Stomach (tissue), 4 donors: ENCODE results near the gene EML2.

Source experiments
- POLR2A ChIP-seq, 4 donors: fragments of 450-650 bp; IDR thresholded peaks; one replicate each; pipeline ENCODE4 v1.6.1; 2016; ENCODE audit warnings: antibody characterized with exemption in 4 of 4, control low read depth in 2 of 4, mild to moderate bottlenecking in 1 of 4, moderate library complexity in 1 of 4
- TF ChIP-seq, protein P1 (sequence below), 7 experiments: fragments of 450-650 bp in 4 of 7; fragments of 200-600 bp in 3 of 7; sonication (generic) in 3 of 7; IDR thresholded peaks; one replicate each; pipeline ENCODE4 v1.5.1; 2016 to 2019; ENCODE audit warnings: antibody characterized with exemption in 7 of 7, control low read depth in 2 of 7, mild to moderate bottlenecking in 1 of 7

DNA sequence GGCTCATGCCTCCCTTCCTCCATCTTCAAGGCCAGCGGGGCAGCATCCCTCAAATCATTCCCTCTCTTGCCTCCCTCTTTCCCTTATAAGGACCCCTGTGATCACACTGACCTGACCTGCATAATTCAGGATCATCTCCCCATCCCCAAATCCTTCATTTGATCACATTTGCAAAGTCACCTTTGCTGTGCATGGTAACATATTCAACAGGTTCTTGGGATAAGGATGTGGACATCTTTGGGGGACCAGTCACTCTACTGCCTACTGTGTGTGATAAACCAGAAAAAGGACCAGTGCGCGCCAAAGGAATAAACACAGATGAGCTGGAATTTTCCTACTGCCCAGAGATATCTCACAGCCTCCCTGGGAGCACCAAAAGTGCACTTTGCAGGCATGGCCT is 62.5 kb downstream of the EML2 start:
- TF ChIP-seq, protein P1, sequence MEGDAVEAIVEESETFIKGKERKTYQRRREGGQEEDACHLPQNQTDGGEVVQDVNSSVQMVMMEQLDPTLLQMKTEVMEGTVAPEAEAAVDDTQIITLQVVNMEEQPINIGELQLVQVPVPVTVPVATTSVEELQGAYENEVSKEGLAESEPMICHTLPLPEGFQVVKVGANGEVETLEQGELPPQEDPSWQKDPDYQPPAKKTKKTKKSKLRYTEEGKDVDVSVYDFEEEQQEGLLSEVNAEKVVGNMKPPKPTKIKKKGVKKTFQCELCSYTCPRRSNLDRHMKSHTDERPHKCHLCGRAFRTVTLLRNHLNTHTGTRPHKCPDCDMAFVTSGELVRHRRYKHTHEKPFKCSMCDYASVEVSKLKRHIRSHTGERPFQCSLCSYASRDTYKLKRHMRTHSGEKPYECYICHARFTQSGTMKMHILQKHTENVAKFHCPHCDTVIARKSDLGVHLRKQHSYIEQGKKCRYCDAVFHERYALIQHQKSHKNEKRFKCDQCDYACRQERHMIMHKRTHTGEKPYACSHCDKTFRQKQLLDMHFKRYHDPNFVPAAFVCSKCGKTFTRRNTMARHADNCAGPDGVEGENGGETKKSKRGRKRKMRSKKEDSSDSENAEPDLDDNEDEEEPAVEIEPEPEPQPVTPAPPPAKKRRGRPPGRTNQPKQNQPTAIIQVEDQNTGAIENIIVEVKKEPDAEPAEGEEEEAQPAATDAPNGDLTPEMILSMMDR (IDR thresholded peaks at IDR 0.05) = no peak
- TF ChIP-seq POLR2A (IDR thresholded peaks at IDR 0.05) = no peak
